Duodenal mucosa (tissue), 2 donors: Measurements from ENCODE around the gene SLC39A11.

Source experiments
- H3K27ac ChIP-seq: one replicate; pipeline ENCODE4 v1.7.0; 2013; ENCODE audit warnings: low read depth, low read length
- H3K27me3 ChIP-seq, 2 donors: one replicate each; pipeline ENCODE4 v1.7.0; 2013; ENCODE audit warnings: low read length in 2 of 2, control low read depth in 1 of 2; ENCODE audit not compliant: insufficient read depth in 2 of 2, control insufficient read depth in 1 of 2
- H3K36me3 ChIP-seq, 2 donors: one replicate each; pipeline ENCODE4 v1.7.0; 2013; ENCODE audit warnings: low read length in 2 of 2, control low read depth in 1 of 2; ENCODE audit not compliant: insufficient read depth in 2 of 2, control insufficient read depth in 1 of 2
- H3K4me1 ChIP-seq, 2 donors: one replicate each; pipeline ENCODE4 v1.7.0; 2013; ENCODE audit warnings: low read length in 2 of 2, control low read depth in 1 of 2; ENCODE audit not compliant: insufficient read depth in 2 of 2, control insufficient read depth in 1 of 2
- H3K4me3 ChIP-seq, 2 donors: one replicate each; pipeline ENCODE4 v1.7.0; 2013; ENCODE audit warnings: low read length in 2 of 2, low read depth in 1 of 2
- H3K9ac ChIP-seq, 2 donors: one replicate each; pipeline ENCODE4 v1.7.0; 2013; ENCODE audit warnings: low read length in 2 of 2, low read depth in 1 of 2
- H3K9me3 ChIP-seq, 2 donors: one replicate each; pipeline ENCODE4 v1.7.0; 2013; ENCODE audit warnings: low read length in 2 of 2, control low read depth in 1 of 2; ENCODE audit not compliant: control insufficient read depth in 1 of 2

Gene SLC39A11

DNA sequence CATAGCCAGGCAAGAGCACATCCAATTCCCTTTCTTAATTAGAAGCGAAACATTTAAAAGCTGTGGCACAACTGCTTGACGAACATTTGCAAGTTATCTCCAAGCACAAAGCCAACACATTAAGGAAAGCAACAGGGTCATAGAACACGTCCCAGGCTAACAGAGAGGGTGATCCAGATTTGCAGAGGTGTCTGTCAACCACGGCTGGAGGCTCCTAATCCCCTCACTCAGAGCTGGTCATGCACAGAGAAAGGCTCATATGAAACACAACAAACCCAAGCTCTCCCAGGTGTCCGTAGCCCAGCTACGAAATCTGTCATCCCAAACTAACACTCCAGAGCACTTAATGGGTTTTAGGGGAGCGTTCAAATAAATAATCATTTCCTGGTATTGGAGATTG, 276.1 kb downstream of the SLC39A11 start:
- Histone ChIP-seq H3K27ac (no peak overlapping the region), H3K9ac (no peak overlapping the region), H3K9me3 (peaks cover 0 to 4% of the 10 kb centered on the region in 2 donors), H3K4me3 (no peak overlapping the region), H3K4me1 (no peaks in the 10 kb centered on the region), H3K36me3 (peaks cover 0 to 11% of the 10 kb centered on the region in 2 donors), H3K27me3 (no peaks in the 10 kb centered on the region)

DNA sequence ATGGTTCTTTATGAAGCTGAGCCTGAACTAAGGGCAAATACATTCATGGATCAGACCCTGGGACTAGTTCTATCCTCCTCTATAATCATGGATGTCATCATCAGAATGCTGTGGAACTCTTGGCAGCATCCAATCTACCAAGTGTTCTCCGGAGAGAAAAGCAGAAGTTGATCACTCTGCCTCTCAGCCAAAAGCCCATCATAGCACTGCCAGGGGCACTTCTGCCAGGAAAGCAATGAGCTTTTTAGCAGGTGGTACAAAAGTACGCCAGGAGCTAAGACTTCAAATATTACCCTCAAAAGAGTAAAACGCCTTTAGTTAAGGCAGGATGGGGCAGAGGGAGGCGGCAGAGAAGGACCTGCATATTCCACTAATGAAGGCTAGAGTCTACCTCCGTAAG, 279.0 kb downstream of the SLC39A11 start:
- H3K9ac ChIP-seq = no peak overlapping the region
- H3K36me3 ChIP-seq = peaks cover 0 to 11% of the 10 kb centered on the region in 2 donors
- no peaks in the 10 kb centered on the region for H3K27me3 ChIP-seq
- H3K27ac ChIP-seq = no peak overlapping the region
- no peaks in the 10 kb centered on the region for H3K4me1 ChIP-seq
- no peak overlapping the region for H3K4me3 ChIP-seq
- H3K9me3 ChIP-seq = peaks cover 2 to 9% of the 10 kb centered on the region in 2 donors

DNA sequence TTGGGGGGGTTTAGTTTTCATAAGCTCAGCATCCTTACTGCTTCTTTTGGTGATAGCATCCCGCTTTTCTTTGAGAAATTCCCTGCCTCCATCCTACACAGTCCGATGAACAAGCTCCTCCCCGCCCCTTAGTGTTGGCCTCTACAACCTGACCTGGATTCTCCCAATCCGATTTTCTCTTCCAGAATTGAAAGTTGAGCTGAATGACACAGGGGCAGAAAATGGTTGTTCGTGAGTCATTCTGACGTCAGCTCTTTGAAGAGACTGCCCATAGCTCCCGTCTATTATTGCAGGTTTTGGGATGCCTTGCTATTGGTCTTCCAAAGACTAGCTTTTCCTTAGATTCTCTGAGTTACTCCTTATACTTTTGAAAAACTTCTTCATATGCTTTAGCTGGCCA, 279.7 kb downstream of the SLC39A11 start:
- Histone ChIP-seq H3K9me3 (peaks cover 2 to 9% of the 10 kb centered on the region in 2 donors), H3K4me1 (no peaks in the 10 kb centered on the region), H3K9ac (no peak overlapping the region), H3K4me3 (no peak overlapping the region), H3K27ac (no peak overlapping the region), H3K27me3 (no peaks in the 10 kb centered on the region), H3K36me3 (peaks cover 0 to 7% of the 10 kb centered on the region in 2 donors)

DNA sequence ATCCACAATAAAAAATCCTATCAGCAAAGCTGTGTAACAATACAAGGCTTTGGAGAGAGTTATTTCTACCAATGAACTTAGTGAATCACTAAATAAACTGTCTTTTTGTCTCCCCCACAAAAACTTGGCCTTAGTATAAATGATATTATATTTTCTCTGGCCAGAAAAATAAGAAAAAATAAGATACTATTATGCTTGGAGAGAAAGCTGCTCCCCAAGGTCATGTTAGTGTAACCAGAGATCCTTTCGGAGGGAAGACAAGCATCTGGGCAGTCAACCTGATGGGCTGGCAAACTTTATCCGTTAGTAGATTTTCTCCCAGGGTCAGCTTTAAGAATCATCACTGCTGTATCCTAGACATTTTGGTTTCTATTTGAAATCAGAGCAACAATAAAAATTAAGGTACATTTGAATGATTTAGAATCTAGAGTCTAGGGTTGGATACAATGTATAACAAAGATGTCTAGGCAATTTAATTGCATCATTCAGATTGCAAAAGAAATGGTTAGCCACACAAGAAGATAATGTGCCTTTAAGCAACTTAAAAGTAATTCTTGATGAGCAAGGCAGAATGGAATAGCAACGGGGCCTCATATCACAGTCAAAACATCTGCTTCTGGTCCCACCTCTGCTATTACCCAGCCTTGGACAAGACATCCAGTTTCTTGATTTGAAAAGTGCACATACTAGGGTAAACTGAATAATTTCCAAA, 280.4 kb downstream of the SLC39A11 start:
- H3K27me3 ChIP-seq = no peaks in the 10 kb centered on the region
- H3K4me3 ChIP-seq = no peak overlapping the region
- H3K27ac ChIP-seq = no peak overlapping the region
- H3K9ac ChIP-seq = no peak overlapping the region
- H3K36me3 ChIP-seq = no peaks in the 10 kb centered on the region
- no peaks in the 10 kb centered on the region for H3K4me1 ChIP-seq
- peaks cover 2 to 9% of the 10 kb centered on the region in 2 donors for H3K9me3 ChIP-seq

DNA sequence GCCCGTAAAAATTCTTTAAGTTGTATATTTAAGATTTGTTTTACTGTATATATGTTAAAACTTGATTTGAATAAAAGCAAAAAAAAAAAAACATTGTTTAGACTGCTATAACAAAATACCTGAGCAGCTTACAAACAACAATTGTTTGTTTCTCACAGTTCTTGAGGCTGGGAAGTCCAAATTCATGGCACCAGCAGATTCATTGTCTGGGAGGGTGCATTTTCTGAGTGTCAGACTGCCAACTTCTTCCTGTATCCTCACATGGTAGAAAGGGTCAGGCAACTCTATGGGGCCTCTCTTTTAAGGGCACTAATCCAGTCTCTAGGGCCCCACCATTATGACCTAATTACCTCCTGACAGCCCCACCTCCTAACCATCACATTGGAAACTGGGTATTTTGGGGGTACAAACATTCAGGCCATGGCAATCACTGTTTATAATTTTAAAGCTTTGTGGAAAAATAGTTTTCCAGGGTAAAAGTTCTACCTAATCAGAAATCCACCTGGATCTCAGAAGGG, 281.4 kb downstream of the SLC39A11 start:
- peaks cover 2 to 9% of the 10 kb centered on the region in 2 donors for H3K9me3 ChIP-seq
- no peaks in the 10 kb centered on the region for H3K27me3 ChIP-seq
- no peaks in the 10 kb centered on the region for H3K4me1 ChIP-seq
- no peak overlapping the region for H3K9ac ChIP-seq
- H3K36me3 ChIP-seq = no peaks in the 10 kb centered on the region
- H3K27ac ChIP-seq = no peak overlapping the region
- no peak overlapping the region for H3K4me3 ChIP-seq

DNA sequence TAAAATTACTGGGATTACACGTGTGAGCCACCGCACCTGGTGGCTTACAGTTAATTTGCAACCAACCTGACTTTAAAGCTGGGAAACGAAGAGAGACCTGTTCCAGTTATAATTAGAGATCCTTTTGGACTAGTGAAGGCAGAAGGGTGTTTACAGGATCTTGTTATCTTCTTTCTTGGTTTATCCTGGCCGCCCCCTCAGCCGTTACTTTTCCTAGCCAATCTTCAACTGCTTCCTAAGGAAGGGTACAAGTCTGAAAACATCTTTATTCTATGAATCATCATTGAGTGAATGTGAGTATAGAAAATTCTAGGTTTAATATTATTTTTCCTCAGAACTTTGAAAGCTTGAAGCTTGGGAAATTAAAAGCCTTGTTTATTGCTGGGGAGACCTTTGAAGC, 286.5 kb downstream of the SLC39A11 start:
- Histone ChIP-seq H3K4me3 (no peak overlapping the region), H3K4me1 (no peaks in the 10 kb centered on the region), H3K9me3 (peaks cover under 1% of the 10 kb centered on the region in 2 donors), H3K27ac (no peak overlapping the region), H3K9ac (no peak overlapping the region), H3K27me3 (no peaks in the 10 kb centered on the region), H3K36me3 (no peaks in the 10 kb centered on the region)

DNA sequence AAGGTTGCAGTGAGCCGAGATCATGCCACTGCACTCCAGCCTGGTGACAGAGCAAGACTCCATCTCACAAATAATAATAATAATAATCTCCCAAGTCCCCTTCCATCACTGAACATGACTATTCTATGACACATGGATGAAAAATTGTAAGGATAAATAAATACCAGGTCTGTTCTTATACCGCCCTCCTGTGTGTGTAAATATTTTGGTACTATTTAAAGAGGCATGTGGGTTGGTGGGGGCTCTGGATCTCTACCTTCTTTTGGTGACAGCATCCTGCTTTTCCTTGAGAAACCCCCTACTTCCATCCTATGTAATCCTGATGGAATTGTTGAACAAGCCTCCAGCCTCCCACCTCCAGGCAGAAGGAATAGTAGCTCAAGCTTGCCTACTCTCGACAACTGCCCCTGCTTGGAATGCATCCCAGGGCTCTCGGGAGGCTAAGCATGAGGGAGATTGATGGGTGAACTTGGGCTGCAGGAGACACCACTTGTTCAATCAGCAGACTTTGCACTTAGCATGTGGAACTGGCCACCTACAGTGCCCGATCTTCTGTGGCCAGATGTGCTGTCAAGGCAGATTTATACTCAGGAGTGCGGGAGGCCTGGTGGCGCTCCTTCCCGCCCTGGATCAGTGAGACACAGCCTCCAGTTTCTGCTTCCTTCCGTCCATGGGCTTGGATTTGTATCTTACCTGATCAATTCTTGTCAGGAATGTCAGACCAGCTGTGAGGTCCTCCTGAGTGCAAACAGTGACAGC, 287.4 kb downstream of the SLC39A11 start:
- Histone ChIP-seq H3K9me3 (peaks cover 0 to 6% of the 10 kb centered on the region in 2 donors), H3K4me3 (no peak overlapping the region), H3K9ac (no peak overlapping the region), H3K27ac (no peak overlapping the region), H3K36me3 (no peaks in the 10 kb centered on the region), H3K4me1 (no peaks in the 10 kb centered on the region), H3K27me3 (no peaks in the 10 kb centered on the region)

DNA sequence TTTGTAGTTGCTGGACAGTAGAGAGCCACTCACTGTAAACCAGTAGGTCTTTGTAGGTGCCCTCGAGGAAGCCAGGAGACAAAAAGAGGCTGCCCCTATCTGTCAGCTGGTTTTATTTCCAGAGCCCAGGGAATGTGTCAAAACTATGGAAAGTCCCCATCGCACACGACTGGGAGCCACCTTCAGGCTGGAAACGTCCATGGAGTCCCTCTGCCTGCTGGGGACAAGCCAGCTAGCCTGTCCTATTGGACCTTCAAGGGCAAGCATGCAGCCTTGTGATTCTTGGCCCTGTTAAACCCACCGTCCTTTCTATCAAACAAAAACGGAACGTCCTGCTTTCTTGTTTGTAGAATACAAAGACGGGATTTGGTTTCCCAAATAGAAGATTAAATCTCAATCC, 289.8 kb downstream of the SLC39A11 start:
- Histone ChIP-seq H3K27me3 (no peaks in the 10 kb centered on the region), H3K9ac (no peak overlapping the region), H3K27ac (no peak overlapping the region), H3K9me3 (peaks cover 3 to 8% of the 10 kb centered on the region in 2 donors), H3K36me3 (peaks cover 3 to 4% of the 10 kb centered on the region in 2 donors), H3K4me1 (no peaks in the 10 kb centered on the region), H3K4me3 (no peak overlapping the region)

DNA sequence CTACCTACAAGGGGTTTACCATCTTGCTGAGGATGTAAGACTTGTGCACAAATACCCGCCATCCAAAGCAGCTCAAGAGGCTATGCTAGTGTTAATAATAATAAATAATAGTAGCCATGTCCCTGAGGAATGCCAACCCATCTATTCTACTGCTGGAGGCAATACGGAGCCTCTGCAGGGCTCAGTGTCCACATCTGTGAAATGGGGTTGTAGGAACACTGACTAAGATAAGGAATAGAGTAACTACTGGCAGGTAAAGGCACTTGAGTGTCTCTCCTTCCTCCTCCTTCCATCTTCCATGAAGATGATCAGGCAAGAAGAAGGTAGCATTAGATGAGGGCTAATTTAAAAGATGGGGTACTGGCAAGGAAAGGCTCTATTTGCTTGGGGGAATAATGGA, 295.3 kb downstream of the SLC39A11 start:
- H3K4me1 ChIP-seq = no peaks in the 10 kb centered on the region
- no peak overlapping the region for H3K27ac ChIP-seq
- no peaks in the 10 kb centered on the region for H3K27me3 ChIP-seq
- no peak overlapping the region for H3K4me3 ChIP-seq
- H3K9ac ChIP-seq = no peak overlapping the region
- peaks cover 3 to 17% of the 10 kb centered on the region in 2 donors for H3K9me3 ChIP-seq
- H3K36me3 ChIP-seq = peaks cover 4 to 8% of the 10 kb centered on the region in 2 donors

DNA sequence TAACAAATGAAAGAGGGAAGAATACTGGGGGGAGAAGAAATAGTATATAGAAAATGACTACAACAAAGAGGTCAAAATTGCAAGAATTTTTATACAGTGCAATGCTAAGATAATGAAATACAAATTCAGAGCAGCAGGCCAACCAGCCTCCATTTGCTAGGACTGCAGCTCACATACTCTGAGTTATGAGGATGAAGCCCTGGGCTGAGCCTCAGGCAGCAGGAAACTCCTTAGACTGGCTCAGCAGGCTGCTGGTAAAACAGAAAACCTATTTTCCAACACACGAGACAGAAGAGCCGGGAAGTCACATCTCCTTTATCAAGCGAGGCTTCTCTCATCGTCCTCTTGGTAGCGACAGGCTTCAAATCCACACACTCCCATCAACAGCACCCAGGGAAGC, 296.5 kb downstream of the SLC39A11 start:
- H3K4me3 ChIP-seq = no peak overlapping the region
- no peak overlapping the region for H3K9ac ChIP-seq
- H3K36me3 ChIP-seq = peaks cover 8% of the 10 kb centered on the region in 2 donors
- H3K9me3 ChIP-seq = peaks cover 3 to 18% of the 10 kb centered on the region in 2 donors
- H3K27ac ChIP-seq = no peak overlapping the region
- no peaks in the 10 kb centered on the region for H3K4me1 ChIP-seq
- H3K27me3 ChIP-seq = no peaks in the 10 kb centered on the region
